HG02642 (cell line): ENCODE results near the gene SALL1.

Source experiments
- ATAC-seq: cut with Tn5 transposase; IDR thresholded peaks from one replicate; pipeline ENCODE4 v1.9.1; 2021; ENCODE audit warnings: mild to moderate bottlenecking; ENCODE audit not compliant: unreplicated experiment, poor library complexity

The SALL1 gene

DNA sequence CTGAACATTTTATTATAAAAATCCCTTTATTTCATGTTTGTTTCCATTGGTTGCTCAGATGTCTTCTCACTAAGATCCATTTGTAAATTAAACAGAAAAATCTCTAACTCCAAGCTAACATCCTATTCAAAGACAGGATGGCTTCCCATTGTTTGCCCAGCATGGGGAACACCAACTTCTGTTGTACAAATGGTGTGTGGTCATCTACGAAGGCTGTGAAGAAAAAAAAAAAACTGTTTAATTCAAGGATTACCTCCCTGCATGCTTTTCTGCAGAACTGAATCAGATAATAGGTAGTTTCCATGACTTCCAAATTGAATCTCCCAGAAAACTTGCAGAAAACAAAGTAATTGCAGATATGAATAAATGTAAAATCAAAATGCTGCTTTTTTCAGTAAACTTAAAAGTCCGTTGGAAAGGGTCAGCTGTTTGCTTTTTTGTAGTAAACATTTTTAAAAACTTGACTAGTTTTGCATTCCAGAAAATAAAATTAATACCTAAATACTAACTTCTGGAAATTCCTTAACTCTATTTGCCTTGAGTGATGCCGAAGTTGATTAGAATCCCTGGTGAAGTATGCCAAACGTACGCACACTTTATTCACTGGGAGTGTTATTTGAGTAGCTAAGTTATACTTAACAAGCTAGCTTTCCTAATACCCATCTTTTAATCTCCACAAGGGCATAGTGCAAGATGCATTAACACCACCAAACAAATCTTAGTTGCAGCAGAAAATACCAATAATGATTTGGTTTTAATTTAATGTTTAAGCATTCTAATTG, 7.7 kb downstream of the SALL1 start:
- no peak for ATAC-seq

DNA sequence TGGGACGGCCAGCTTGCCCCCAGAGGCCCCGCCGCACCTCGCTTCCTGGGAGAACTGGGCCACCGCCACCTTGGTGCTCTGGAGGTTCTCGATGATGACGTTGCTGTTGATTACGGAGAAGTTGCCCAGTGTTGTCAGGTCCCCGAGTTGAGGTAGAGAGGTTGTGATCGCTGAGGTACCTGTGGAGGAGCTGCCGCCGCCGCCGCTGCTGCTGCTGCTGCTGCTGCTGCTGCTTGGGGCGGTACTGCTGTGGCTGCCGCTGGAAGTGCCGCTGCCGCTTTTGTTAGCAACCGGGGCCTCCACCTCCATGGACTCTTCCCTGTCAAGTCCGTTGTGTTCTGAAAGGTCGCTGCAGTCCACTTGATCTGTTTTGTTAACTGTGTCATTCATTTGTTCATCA, 9.5 kb downstream of the SALL1 start:
- ATAC-seq, result no peak

GRCh38 chr16:51141106-51141505, 10.0 kb downstream of the SALL1 start:
- ATAC-seq, result no peak

GRCh38 chr16:51140112-51140511, 11.0 kb downstream of the SALL1 start:
- ATAC-seq, result no peak

DNA sequence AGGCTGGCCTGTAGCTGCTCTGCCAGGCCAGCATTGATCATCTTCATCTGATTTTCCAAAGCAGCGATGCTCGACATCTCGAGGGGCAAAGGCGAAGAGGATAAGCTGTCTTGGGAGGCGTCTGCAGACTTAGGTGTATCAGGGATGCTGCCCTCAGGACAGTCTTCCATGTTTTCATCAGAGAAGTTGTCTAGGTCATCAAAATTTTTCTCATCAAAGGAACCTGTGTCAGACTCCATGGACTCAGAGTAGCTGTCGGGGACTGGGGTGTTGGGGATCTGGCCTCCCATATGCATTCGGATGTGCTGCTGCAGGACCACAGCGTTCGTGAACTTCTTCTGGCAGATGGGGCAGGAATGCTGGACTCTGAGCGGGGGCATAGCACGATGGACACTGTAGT, 11.5 kb downstream of the SALL1 start:
- ATAC-seq, result no peak

DNA sequence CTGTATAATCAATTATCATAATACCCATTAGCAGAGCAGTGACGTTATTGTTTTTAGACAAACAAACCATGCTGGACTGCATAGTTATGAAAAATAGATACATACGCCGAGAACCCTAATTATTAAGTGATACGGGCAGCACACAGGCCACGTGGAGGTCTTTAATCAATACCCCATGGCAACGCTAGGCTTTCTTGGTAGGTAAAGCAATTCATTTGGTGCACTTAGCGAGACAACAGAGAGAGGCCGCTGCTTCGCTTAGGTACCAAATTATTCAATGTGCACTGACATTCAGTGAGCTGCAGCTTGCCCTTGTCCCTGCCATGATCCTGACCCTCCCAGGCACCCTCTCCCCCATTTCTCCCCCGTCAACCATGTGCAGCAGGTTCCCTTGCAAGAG, 12.9 kb downstream of the SALL1 start:
- ATAC-seq, result no peak

DNA sequence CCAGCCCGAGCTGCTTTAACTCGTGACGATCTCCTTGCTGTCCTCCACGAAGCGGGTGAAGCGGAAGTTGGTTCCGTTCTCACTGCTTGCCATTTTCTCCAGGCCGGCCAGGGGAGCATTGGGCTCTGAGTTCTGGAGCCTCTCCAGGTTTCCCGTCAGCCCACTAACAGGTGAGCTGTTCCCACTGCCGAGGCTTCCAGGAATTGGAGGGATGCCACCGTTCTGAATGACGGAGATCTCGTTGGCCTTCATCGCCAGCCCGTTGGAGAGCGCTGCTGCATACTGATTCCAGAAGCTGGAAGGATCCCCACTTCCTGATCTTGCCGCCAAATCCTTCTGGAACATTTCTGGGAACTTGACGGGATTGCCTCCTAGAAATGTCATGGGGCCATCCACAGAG, 14.0 kb downstream of the SALL1 start:
- no peak for ATAC-seq

DNA sequence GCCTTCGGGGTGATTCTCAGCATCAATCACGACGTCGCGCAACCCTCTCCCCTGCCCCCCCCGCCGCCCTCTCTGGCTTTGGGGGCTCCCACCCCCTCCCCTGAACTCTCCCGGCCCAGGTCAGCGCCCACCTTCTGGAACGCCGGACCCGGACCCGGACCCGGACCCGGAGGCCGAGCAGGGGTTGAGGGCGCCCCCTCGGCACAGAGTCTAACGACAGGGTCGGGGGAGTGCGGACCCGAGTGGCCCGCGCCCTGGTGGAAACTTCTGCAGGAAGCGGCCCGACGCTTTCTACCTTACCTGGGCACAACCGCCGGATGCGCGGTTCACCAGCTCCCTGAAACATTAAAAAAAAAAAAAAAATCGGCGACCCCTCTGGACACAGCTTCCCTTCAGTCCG, 16.2 kb downstream of the SALL1 start:
- ATAC-seq, result no peak

- ATAC-seq, result no peak
Observed at GRCh38 chr16:51134269-51134812, 16.7 kb downstream of the SALL1 start.

DNA sequence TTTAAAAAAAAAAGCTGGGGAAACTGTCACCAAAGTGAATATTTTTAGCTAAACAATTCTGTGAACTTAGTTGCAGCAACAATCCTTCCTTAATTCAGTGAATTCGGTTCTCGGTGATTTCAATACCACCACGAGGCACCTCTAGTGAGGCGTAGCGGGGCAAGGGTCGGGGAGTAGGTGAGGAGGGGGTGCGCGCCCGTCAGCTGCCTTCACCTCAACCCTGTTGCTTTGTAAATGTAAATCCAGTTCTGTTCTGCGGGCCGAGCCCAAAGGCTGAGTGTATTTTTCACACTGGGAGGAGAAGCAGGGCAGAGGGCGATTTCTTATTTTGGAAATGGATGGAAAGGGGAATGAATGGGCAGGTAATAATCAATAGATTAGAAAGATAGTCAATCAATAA, 17.4 kb downstream of the SALL1 start:
- ATAC-seq, result no peak

DNA sequence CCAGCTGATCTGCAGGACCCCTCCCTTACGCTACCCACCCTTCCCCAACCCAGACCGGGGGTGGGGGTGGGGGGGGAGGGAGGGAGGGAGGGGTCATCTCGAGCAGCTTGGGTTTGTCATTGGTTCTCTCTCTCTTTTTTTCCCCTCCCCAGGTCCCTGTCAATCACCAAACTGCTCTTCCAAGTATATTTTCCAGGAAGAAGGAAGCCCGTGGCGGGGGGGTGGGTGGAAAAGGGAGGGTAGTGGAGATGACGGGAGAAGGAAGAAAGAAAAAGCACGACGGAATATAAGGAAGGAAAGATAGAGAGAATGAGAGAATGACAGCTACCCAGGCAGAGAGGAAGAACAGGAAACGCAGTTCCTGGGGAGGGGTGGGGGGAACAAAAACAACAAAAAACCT, 17.9 kb downstream of the SALL1 start:
- ATAC-seq, result no peak

GRCh38 chr16:51132490-51133115, 18.5 kb downstream of the SALL1 start:
- ATAC-seq, result no peak

GRCh38 chr16:51131619-51132018, 19.5 kb downstream of the SALL1 start:
- ATAC-seq, result no peak

- ATAC-seq, result no peak
Observed at GRCh38 chr16:51129105-51129504, 22.0 kb downstream of the SALL1 start.

DNA sequence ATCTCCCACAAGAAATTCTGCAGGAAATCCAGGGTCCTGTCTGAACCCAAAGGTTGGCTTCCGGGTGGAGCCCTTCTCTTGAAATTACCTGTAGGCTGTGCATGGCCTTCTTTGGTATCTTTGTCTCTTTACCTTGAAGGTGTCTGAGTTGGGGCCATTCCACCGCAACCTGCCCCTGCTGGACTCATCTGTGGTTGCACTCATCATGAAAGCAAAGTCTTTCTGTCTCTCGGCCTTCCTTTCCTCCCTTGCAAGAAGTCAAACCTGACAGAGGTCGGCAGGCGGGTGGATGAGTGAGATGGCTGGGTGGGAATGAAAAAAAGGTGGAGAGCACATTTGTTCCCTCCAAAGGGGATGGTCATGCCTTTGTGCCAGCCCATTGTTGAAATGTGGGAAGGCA, 25.1 kb downstream of the SALL1 start:
- no peak for ATAC-seq

DNA sequence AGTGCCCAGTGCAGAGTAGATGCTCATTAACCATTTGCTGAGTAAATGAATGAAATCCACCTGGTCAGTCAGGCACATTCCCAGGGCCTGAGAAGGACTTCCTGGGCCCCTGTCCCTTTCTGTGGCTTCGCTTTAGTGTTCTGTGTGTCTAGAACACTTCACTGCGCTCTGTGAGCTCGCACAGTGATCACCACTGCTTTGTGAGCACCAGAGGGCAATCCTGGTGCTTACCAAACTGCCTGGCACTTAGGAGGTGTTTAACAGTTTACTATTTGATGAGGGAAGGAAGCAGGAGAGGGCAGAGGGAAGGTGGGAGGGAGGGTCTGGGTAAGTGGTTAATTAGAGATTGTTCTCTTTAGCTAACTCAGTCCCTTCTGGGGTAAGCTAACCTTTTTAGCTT, 26.2 kb downstream of the SALL1 start:
- ATAC-seq, result no peak

DNA sequence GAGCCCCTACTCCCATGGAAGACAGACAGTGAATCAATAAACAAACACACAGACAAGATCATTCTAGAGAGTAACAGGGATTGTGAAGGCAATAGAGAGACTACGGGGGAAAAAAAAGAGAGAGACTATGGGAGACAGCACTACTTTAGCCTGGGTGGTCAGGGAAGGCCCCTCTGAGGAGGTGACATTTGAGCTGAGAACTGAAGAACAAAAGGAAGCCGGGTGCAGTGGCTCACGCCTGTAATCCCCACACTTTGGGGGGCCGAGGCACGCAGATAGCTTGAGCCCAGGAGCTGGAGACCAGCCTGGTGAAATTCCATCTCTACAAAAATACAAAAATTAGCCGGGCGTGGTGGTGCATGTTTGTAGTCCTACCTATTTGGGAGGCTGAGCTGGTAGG, 29.2 kb downstream of the SALL1 start:
- ATAC-seq, result no peak

GRCh38 chr16:51120730-51121347, 30.2 kb downstream of the SALL1 start:
- no peak for ATAC-seq

GRCh38 chr16:51119973-51120729, 30.9 kb downstream of the SALL1 start:
- ATAC-seq, result no peak

GRCh38 chr16:51119556-51119955, 31.5 kb downstream of the SALL1 start:
- ATAC-seq, result no peak

GRCh38 chr16:51116353-51116752, 34.7 kb downstream of the SALL1 start:
- ATAC-seq, result no peak
